ENCODE measurements around the gene BRF1. TPM values are rescaled to one million over a fixed set of nuclear protein-coding genes. Genes with fewer than 3 reads are reported as not detected.
"Not testable (repeated sequence)": the region's sequence is repeated elsewhere in the genome, so short reads cannot be mapped to it uniquely, and the experiment has no call there.

BRF1 gene
- total RNA-seq, 2 experiments from 2014 or later, result 27.8 to 29.7 TPM

DNA sequence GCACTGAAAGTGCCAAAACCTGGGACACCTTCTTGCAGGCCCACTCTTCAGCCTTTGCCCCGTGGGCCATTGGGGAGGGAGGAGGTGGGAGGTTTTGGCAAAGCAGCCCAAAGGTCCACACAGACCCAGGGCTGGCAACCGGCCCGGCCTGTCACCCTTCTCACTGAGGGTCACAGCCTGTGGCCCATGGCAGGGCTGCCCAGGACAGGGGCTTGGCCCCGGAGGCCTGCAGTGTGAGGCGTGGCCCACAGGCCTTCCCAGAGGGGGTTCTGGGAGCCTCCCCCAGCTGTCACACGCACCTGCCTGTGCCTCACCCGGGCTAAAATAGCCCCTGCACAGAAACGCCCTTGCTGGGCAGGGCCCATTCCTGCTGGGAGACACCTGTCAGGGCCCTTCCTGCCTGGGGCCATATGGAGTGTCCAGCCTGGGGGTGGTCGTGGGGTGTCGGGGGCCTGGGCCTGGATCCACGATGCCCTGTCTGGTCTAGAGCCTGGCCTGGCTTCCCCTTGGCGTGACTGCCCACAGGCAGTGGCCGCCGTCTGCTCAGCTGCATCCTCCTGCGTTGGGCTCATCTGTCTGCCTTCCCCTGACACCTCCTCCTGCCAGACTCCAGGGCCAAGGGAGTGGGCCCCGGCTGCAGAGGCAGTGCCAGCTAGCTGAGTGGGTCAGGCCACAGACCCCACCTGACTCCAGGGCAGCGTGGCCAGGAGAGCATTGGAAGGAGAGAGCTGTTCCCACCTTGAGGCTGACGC lies 33.0 kb upstream of the BRF1 start:
- POLR2A ChIA-PET, result no interaction called here
- CTCF ChIA-PET, result no interaction called here

DNA sequence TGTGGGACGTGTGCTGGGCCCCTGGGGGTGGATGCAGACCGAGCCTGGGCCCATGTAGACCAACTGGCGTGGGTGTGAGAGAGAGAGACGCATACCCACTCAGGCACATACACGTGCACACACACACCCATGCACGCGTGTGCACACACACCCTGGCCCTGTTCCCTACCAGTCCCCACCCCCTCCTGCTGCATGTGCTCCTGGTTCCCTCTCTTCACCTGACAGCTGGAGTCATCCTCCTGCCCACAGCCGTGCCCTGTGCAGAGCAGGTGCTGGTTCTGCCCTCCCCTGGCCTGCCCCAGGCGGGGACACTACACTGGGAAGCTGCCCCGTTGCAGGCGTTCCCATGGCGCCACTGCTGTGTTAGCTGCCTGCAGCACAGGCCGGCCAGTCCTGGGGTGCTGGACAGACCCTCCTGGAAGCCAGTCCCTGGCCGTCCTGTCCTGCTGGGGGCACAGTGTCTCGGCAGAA lies 32.3 kb upstream of the BRF1 start:
- ChIA-PET POLR2A (no interaction called here), CTCF (no interaction called here)

- ChIA-PET CTCF (no interaction called here), POLR2A (no interaction called here)
Measured at GRCh38 chr14:105332350-105332874, 31.6 kb upstream of the BRF1 start.

DNA sequence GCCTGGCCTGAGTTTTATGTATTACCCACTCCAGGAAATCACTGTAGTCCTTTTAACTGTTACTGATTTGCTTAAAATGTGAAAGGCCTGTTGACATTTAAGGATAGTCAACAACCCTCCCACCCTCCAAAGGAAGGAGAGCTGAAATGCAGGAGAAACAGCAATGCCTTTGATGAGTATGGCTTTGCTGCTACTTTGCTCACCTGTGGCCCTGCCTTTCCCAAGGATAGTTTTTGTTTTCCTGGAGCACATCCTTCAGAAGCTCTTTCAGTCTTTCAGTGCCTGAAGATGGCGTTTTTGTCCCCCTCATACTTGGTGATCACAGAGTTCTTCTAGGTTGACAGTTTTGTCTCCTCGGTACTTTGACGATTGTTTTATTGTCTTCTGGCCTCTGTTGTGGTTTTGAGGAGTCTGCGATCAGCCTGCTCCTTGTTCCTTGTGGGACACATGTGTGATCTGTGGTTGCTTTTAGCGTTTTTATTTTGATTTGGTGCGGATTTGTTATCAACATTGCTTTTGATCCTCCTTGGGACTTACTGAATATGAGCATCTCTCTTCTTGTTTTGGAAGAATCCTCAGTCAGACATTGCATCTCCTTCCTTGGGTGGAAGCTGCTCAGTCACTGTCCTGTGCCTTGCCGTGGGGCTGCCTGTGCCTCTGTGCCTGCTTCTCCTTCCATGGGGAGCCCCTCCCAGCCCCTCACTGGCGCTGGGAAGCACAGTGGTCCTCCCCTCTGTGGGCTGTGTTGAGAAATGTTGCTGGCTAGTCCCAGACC lies 31.0 kb upstream of the BRF1 start:
- CTCF ChIA-PET, result interaction anchor here (0.8 to 1.0 kb wide), 2 partner anchors 16 to 254 kb away, joined by 3 to 4 read pairs; no protein-coding TSS in a partner anchor
- POLR2A ChIA-PET, result no interaction called here

DNA sequence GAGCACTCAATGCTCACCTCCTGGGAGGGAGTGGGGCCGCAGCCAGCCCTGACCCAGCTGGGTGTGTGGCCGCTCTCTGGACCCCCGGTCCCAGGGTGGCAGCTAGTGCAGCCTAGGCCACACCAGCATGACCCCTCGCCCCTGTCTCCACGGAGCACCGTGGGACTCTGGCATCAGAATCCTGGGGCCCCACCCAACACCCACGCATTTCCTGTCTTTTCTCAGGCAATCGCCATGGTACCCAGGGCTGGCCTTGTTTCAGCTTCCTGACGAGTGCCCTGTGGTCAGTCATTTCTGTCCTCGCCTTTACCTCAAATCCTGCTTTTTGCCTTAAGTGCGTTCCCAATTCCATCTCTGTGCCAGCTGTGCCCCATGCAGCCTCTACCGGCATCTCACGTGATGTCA lies 29.7 kb upstream of the BRF1 start:
- CTCF ChIA-PET, result interaction anchor here (1.0 kb wide), 1 partner anchor 253 kb away, joined by 3 read pairs; no protein-coding TSS in a partner anchor
- POLR2A ChIA-PET, result no interaction called here

GRCh38 chr14:105329411-105330150 lies 28.8 kb upstream of the BRF1 start:
- CTCF ChIA-PET, result no interaction called here
- POLR2A ChIA-PET, result no interaction called here

DNA sequence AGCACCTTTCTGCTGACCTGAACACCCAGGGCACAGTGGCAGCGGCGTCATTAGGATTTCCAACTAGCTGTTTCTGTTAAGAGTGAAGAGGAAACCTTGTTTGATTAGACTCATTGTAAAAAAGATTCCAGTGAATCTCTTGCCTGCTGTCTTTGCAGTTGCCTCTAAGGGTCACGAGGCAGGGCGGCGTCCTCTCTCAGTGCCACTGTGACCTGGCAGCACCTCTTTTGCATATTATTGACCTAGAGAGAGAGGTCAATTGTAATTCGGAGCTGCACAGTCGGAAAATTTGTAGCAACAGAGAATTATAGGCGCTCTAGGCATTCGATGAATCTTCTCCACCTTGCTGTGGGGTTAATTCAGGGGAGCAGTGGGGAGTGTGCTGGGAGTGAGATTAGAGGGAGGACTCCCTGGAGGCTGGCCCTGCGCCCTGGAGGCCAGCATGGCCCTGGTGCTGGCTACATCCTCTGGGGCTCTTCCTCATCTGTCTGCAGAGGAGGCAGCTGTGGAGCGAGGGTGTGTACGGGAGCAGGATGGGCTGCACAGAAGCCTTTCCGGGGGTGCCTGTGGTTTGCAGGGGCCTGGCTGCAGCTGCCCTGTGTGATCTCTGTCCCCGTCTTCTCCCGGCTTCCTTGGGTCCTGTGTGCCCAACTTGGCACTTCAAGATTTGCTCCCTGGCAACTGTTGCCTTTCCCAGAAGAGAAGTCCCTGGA lies 28.0 kb upstream of the BRF1 start:
- CTCF ChIA-PET, result no interaction called here
- POLR2A ChIA-PET, result interaction anchor here (0.6 kb wide), 1 partner anchor 221 kb away, joined by 3 read pairs; no protein-coding TSS in a partner anchor

DNA sequence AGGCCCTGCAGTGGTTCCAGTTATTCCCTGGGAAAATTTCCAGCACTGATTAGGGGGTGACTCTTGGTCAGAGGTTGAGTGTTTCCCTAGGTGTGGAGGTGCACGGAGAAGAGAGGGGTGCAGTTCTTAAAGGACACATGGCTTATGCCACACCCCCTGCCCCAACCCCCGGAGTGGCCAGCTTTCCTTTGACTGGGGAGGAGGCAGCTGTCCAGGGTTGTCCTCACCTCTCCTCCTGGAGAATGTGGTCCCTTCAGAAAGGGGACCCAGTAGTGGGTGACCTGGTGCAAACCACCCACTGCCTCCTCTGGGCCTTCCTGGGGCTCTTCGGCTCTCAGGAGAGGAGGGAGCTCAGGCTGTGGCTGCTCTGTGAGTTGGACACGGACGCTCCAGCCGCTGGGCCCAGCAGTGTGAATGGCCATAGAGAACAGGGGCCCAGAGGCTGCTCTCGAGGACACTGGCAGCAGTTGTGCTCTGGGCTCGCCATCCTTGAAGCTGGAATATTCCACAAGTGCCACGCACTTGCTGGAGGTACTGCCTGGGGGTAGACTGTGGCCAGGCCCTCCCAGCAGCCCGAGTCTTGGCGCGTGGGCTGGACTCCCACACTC lies 27.4 kb upstream of the BRF1 start:
- CTCF ChIA-PET, result no interaction called here
- POLR2A ChIA-PET, result interaction anchor here (0.6 kb wide), 1 partner anchor 222 kb away, joined by 3 read pairs; no protein-coding TSS in a partner anchor

DNA sequence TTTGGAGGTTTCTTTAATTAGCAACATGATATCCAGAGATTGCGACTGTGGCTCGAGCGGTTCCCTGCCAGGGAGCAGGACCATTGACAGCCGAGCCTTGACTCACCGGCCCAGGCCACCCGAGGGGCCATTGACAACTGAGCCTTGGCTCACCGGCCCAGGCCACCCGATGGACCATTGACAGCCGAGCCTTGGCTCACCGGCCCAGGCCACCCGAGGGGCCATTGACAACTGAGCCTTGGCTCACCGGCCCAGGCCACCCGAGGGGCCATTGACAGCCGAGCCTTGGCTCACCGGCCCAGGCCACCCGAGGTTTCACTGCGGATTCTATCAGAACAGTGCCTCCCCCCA lies 26.9 kb upstream of the BRF1 start:
- CTCF ChIA-PET, POLR2A ChIA-PET: not testable (repeated sequence)

DNA sequence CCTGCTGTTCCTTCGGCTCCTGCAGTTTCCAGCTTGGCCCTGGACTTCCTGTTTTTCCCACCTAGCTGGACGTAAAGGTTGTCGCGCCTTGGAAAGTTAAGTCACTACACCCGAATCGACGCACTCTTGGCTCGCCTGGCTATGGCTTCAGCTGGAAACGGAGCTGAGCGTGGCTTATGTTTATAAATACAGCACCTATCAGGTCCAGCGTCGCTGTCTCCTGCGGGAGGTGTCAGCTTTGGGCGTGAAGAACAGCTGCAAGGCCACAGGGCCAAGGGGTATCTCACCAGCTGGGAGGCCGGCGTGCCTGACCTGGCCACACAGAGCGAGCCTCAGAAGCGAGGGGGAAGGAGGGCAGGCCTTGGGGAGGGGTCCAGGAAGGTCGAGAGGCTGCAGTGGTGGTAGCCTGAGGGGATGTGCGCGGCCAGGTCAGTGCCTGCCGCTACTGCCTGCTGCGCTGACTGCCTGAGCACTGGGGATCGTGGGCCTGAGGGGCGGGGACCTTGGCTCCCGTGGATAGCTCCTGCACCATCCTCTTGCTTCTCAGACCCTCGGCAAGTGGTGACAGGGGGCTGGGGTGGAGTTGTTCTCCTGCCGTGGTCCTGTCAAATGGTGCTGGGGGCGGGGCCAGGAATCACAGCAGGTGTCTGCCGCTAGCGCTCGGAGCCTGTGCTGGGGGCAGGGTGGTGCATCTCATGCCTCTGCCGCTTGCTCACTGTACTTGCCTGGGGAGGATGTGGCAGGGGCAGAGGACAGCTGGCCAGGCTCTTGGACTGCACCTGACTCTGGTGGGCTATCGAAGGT lies 26.3 kb upstream of the BRF1 start:
- CTCF ChIA-PET, result no interaction called here
- POLR2A ChIA-PET, result no interaction called here

- CTCF ChIA-PET, result interaction anchor here (1.0 kb wide), 1 partner anchor 25 kb away, joined by 3 read pairs; no protein-coding TSS in a partner anchor
- POLR2A ChIA-PET, result no interaction called here
Measured at GRCh38 chr14:105326568-105326867, 25.7 kb upstream of the BRF1 start.

DNA sequence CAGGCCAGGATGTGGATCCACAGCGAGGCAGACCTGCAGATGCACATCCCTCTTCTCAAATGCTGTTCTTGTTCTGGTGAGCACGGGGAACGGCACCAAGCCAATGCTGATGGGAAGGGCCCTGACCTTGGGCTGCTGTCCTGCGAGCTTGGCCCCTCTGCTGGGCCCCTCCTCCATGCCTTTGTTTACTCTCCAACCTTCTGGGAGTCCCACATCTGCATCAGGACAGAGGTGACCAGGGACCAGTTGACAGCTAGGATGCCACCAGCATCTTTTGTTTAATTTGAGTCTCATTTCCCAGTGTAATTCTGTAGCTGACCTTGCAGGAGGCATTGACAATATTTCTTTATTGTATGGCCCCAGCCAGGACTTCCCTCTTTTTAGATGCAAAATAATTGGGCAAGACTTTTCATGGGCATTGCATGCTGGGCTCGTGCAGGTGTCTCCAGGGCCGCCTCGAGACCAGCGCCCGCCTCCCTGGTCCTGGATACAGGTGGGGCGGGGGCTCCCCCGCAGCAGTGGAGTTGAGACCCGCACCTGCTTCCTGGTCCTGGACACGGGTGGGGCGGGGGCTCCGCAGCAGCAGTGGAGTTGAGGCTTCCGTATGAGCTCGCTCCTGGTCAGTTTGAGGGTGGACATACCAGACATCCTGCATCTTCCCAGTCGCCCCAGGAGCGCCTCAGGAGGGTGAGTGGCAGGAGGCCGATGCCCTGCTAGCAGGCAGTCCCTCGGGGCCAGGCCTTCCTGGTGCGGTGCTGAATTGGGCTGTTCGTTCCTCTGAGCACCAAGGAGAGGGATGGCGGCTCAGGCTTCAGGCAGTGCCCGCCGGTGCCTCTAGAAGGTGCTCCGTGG lies 25.1 kb upstream of the BRF1 start:
- ChIA-PET CTCF (interaction anchor here (1.0 kb wide), 1 partner anchor 26 kb away, joined by 3 read pairs; no protein-coding TSS in a partner anchor), POLR2A (no interaction called here)

GRCh38 chr14:105325303-105325702 lies 24.5 kb upstream of the BRF1 start:
- ChIA-PET CTCF (no interaction called here), POLR2A (no interaction called here)

DNA sequence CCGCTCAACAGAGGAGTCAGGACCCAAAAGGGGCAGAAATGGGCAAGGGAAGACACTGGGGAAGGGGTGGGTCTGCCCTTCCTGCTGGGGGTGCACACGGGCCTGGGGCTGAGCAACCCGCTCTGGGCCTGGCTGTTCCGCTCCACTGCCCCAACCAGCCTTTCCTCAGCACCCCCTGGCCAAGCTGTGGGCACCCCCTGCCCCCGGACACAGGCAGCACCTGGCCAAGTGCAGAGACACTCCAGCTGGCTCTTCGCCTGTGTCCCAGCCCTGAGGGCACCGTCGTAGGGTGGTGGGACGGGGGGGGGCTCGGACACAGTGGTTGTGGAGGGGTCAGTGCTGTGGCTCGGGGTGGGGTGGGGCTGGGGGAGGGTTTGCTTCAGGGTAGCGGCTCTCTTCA lies 24.1 kb upstream of the BRF1 start:
- CTCF ChIA-PET, result no interaction called here
- POLR2A ChIA-PET, result no interaction called here

GRCh38 chr14:105324080-105324778 lies 23.4 kb upstream of the BRF1 start:
- CTCF ChIA-PET, result no interaction called here
- POLR2A ChIA-PET, result no interaction called here

DNA sequence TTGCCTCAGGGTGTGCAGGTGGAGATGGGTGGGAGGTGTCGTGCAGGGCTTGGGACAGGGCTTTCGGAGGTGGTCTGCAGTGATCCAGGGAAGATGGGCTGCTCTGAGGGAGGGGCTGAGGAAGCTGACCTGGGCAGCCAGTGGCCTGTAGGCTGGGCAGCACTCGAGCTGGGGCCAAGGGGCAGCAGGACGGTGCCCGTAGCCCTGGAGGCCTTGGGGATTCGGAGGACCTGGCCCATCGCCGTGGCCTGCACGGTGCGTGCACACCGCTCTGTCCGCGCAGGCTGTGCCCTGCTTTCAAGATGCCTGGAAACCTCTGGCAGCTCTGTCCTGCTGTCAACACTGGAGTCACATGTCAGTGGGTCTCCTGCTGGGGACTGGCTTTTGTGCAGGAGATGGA lies 22.9 kb upstream of the BRF1 start:
- POLR2A ChIA-PET, result no interaction called here
- CTCF ChIA-PET, result no interaction called here
